ENCODE data around the gene LY6G6C.

The LY6G6C gene

DNA sequence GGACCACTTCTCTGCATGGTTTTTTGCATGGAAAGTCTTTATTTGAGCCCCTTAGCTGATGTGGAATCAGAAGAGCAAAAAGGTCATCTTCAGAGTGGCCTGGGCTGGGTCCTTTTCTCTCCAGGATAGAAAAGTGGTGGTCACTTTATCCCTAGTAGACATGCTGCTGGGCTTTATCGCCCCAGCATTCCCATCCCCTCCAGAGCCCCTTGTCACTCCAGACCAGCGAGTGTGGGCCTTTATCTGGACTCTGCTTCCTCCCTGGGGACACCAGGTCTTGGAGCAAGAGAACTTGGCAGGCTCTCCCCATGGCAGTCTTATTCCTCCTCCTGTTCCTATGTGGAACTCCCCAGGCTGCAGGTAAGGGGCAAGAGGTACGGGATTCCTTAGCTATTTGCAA, 14.9 kb downstream of the LY6G6C start, which contains the start of gene LY6G6F:
Gene LY6G6F, plus strand, starts transcription at position 268 of the 400 bp plus-strand sequence. Its CDS starts 41 bp downstream, at position 309.
- no peak for DNase-seq (ENCODE audit: low spot score)

DNA sequence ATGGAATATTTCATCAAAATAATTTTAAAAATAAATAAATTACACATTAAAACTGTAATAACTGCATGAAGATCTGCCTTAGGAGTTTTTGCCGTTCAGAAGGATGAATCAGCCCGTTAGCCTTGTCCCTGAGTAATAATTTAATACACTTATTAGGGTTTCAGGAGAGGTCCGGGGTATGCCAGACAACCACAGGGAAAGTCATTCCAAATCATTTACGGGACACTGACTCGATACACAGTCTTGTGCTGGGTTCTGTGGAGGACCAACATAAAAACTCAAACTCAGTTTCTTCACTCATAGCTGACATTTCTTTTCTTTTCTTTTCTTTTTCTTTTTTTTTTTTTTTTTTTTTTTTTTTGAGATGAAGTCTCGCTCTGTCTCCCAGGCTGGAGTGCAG, 15.6 kb downstream of the LY6G6C start:
- DNase-seq (ENCODE audit: low spot score) = no peak

DNA sequence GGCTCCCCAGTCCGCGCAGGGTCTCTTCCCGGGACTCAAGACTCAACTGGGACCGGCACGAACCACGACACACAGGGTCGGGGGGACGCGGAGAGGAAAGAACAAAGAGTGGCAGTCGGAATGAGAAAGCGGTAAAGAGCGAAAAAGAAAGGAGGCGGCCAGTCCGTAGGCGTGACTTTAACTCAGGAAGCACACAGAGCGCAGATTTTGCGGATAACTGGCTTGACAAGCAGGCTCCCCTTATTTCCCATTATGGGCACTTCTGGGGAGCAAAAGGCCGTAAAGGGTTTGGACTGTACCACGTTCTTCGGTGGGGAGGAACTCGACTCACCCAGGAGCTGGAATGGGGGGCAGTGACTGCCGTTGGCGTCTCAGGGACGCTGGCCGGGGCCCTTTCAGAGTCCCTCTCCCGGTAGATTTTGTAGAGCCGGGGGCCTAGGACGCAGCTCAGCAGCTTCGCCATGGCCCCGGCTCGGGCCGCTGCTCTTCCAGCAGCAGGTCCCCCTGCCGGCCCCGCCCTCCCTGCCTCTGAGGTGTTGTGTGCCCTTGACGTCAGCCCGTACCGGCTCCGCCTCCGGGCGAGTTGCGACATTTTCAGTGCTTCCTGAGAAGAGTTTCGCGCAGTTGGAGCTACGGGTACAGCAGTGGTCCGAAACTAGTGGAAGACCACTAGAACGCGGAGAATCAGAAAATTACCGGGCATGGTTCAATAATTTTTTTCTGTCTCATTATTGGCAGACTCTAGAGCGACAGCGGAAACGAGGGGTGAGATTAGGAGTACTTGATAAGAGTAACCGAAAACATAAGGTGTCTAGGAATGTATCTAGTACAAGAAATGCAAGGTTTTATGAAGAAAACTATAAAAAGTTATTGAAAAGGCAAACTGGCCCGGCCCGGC, 18.5 kb downstream of the LY6G6C start, which contains the start of gene ABHD16A:
Gene ABHD16A, minus strand, starts transcription at position 506 of the 898 bp plus-strand sequence. Its CDS starts 43 bp downstream, at position 463.
- peak; percentile 98 for DNase-seq (ENCODE audit: low spot score)

DNA sequence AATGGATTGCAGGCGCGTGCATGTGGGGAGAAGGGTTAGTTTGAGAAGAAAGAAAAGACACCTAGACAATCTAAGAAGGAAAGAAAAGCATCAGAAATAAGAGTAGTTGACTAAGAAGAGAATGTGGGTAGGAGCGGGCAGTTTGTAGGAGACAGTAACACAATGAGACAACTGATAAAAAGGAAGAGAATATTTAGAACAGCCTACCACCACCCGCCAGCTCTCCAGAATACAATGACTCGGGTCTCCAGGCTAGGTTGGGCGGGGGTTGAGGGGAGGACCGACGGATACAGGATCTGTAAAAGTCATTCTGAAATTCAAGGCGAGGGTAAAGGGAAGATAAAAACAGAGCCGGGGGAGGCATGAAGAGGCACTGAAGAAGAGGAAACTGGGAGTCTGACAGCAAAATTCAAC, 19.1 kb downstream of the LY6G6C start:
- no peak for DNase-seq (ENCODE audit: low spot score)

DNA sequence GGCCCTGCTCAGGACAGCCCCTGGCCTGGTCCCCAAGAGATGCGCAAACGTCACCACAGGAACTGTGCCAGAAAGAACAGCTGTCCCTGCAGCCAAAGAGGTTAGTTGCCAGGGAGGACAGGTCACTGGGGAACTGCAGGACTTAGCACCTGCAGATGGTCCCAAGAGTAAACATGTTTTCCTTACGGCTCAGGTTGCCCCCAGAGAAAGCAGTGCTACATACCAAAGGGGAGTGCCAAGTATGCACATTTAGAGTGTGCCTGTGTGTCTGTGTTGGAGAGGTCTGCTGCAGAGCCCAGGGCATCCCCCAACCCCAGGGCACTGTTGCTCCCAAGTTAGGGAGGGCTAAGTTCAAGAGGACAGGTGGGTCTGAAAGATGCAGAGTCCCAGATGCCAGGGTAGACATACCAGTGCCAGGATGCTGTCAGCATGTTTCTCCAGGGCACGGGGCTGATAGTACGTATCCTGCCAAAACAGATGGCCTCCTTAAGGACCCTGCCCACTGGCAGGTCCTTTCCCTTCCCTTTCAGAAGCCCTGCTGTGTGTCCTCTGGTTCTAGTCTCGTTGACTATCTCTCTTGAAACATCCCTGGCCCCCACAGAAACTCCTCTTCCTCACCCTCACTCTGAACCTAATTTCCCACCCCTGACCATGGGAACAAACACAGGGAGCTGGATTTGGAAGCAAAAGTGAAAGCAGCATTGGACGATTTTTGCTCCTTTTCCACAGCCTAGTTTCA, 19.7 kb downstream of the LY6G6C start:
- DNase-seq (ENCODE audit: low spot score) = peak; percentile 18

DNA sequence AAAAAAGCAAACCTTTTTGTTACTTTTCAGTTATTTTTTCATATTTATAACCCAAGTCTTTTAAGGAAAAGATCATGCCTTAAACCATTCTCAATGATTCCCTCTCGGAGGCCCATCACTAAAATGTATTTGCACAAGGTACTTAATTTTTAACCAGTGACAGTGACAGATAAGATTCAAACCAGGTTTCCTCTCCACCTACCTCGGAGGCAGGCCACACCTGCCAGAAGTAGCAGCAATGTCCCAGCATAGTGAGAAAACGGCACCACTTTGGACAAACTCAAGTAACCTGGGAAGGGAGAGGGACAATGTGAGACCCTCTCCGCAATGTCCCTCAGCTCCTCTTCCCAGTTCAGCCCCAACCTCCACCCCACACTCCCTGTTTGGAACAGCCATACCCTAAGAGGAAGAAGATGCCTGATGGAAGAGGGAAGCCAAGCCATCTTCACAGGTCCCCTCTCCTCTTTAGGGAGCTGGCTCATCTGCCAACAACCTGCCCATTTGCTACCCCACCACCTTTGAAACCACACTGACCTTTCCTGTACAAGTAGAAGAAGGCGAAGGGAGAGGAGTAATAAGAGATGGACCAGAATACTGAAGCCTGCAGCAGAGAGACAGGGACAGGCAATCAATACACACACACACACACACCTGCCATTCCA, 20.7 kb downstream of the LY6G6C start:
- DNase-seq (ENCODE audit: low spot score) = no peak

DNA sequence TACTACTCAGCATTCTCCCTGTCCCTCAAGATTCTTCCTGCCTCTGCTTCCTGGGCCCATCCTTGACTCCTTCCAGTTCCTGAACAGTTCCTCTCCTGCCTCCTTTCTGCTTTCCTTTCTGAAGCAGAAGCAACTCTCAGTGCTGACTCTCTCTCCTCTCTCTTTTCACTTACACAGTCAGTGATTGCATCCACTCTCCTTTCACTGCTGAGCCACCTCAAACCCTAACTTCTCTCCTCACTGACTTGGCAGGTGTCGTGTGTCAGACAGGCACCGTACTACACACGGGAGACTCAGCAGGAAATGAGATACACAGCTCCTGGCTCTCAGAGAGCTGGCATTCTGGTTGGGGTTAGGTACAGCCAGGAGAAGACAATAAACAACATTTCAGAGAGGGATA, 24.0 kb downstream of the LY6G6C start:
- no peak for DNase-seq (ENCODE audit: low spot score)

DNA sequence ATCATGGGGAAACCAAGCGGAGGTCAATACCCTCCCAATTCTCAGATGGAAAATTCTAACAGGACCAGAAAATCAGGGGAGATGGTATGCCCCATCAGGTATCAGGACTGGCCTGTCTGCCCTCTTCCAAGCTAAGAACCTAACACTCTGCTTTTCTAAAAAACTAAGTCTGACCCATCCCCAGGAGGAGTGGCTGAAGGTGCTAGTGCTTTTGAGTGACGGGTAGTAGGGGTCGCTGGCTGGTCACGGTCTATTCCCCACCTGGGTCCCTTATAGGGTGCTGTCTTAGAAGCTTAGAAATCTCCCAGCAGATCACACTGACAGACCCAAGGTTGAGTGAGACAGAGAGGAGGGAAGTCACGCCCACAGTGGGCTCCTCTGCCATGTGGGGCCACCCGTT, 28.0 kb downstream of the LY6G6C start:
- no peak for DNase-seq (ENCODE audit: low spot score)

DNA sequence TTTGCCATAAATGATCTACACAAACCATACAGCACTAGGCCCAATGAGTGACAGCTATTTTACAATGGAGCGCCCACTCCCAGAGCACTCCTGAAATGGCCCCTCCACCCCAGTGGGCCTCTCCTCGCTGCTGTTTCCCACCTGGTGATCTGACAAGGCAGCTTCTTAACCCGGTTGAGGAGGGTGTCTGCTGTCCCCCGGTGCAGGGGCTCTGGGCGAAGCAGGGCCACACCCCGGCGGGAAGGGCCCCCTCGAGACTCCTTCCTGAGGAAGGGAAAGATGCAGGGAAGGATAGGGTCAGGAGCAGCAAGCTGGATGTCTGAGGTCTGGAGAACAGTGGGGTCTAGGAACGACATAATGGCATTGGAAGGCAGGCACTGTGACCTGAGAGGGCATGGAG, 28.7 kb downstream of the LY6G6C start:
- DNase-seq (ENCODE audit: low spot score) = no peak

DNA sequence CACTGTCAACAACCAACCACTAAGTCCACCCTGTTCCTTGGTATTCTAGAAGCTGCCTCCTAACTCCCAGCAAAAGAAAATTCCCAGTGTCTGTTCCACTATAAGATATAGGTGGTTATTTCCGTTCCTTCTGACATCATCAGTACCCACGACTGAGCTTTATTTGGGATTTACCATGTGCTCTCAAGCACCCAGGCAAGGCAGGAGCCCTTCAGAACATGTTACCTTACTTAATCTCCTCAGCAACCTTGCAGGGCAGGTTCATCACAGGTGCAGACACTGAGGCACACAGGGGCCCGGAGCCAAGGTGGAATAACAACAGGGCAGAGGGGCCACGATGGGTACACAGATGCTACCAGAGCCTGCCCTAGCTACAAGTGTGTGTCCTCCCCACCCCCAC, 29.2 kb downstream of the LY6G6C start:
- no peak for DNase-seq (ENCODE audit: low spot score)

DNA sequence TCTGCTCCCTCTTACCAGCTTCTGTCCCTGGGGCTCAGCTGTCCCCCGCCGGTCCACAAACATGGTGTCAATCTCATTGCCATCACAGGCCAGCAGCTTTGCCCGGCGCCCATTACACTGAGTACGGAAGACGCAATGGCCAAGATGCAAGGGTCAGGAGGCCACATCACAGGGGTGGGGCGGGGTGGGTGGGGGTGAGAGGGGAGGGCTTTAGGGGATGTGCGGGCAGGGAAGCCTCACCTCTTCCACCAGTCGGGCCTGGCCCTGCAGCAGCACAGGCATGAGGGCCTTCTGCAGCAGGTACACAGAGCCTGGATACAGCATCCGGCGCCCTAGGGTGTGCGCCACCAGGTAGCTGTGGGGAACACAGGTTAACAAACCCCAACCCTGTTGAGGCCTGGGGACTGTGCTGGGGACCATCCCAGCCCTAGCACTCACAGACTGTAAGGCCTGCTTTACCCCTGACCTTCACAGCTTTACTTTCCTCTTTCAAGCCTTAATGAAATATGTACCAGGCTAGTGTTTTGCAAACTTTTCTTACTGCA, 29.9 kb downstream of the LY6G6C start:
- DNase-seq (ENCODE audit: low spot score) = no peak

DNA sequence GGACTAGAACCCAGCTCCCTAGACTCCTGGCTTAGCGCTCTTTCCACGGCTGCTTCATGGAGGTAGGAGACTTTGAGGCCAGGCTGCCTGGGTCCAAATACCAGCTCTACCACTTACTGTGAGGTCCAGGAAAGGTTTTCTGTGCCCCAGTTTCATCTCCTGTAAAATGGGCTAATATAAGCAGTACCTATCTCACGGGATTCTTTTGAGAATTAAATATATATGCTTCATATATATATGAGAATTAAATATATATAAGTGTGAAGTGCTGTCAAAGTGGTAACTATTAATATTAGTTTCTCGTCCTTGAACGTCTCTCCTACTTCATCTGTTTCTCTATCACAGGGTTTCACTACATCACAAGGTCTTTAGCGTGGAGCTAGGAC, 30.5 kb downstream of the LY6G6C start:
- DNase-seq (ENCODE audit: low spot score) = no peak

DNA sequence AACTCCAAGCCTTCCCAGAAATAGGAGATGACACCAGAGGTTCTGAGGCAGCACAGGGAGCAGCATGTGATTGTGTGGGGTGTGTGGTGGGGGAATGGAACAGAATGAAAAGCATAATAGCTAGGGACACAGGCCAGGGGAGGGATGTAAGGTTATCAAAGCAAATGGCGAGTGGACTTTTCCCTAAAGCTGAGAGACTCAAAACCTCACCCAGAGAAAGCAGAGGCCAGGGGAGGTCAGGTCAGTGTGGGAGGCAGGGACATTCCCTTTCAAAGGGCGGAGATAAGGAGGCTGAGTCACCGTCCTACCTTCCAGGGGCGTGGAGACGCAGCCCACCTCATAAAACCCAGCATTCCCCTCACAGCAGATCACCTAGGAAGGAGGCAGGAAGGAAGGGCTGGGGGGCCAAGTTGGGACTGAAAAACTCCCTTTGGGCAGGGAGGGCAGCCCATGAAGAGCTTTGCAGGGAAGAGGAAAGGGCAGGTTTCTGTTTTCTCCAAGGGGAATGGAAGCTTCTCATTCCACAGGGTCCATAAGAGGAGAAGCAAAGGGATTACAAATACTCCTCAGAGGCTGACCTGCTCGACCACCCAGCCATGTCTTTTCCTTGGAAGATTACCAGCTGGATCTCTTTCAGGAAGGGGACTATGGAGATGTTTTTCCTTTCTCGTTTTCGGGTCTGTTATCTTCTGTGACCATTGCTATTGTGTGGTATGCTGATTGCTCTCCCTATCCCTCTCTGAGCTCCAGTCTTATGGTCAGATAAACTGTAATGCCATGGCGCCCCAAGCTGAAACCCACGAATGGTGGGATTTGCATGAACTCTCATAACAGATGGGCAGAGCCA, 31.1 kb downstream of the LY6G6C start:
- DNase-seq (ENCODE audit: low spot score) = peak; percentile 78

DNA sequence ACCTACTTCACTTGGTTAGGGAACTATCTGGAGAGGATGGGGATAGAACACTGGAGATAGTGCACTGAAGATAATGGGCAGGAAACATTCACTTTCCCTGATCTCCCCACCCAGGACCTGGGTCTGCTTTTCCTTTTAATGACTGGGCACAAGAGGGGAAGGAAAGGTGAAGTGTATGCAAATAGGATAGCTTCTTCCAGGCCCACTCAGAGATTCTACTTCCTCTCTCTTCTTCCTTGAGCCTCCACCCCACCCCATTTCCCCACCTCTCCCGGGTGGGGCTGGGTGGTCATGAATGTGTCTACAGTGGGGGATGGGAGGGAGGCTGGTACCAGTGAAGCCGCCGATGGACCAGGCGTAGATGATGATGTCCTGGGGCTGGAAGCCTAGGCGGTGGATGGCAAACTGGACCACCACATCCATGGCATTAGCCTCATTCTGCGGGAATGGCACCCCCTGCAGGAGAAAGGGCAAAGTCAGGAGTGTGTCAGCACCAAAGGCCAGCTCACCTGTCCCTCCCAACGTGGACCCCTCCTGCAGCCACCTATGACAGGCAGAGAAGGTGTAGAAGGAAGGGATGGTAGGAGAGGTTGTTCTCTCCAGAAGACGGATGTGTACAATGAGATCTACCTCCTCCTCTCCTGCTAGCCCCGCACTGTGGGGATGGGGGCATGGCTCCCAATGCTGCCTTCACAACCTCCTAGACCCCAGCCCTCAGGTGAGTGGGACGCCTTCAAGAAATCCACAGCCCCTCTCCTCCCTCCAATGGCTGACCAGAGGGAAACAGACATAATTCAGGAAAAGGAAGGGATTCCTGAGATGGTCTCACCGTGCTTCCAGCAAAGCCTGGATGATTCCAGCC, 32.1 kb downstream of the LY6G6C start:
- no peak for DNase-seq (ENCODE audit: low spot score)

DNA sequence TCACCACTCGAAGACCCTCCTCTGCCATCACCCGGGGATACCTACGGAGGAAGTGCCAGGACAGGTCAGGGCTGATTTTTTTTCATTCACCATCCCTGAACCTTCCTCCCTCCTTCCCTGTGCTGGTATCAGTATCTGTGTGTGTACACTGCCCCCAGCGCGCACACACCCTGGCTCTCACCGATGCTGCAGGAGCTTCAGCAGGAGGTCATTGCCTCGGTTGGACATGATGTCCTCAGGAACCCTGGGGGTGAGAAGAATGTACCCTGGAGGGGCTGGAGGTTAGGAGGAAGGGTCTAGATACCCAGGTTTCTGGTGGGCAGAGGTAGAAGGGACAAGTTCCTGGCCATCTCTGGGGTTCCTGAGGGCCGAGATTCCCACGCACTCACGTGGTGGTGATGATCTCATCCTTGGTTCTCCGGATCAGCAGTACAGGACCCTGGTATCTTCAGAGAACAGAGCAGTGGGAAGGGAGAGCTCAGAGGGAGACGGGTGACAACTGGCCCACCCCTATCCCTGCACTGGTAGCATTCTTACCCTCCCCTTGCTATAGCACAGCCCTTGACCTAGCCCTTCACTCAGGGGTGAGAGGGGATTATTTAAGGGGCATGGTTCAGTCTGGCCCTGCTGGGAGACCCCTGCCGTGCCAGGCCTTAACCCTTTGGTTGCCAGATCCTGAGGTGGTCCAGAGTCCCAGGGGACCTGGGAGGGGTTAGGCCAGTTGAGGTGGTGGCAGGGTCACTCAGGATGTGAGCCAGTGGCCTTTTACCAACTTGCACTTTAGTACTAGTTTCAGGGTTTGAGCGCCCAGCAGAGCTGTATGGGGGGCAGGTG, 33.5 kb downstream of the LY6G6C start:
- DNase-seq (ENCODE audit: low spot score) = no peak

DNA sequence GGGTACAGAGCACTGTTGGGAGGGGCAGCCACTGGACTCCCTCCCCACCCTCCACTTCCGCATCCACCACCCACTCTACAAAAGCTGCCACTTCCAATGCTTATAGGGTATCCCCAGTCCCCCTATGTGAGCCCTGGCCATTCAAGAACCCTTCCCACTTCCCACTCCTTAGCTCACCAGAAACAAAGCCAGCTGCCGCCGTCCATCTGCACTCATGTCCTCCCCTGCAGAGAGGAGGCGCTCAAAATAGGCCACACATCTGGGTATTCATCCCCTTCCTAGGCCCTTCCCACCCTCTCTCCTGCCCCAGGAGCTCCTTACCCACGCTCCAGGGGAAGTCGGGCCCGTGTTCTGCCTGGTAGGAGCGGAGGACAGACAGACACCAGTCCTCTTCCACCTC, 34.2 kb downstream of the LY6G6C start:
- DNase-seq (ENCODE audit: low spot score) = no peak

DNA sequence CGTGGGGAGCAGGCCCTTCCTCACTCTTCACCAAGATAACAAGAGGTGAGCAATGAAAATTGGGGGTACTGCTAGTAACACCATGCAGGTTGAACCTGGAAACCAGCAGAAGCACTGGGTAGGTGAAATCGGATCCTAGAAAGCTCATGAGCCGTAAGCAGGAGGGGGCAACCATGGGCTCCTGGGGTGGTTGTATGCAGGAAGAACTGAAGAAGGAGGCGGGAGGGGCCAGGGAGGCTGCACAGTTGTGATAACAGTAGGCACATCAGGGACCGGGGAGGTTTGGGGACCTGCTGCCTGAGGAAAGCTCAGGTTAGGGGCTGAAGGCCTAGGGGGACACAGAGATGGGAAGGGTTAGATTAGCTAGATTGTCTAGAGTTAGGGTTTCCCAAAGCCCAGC, 35.1 kb downstream of the LY6G6C start:
- no peak for DNase-seq (ENCODE audit: low spot score)

DNA sequence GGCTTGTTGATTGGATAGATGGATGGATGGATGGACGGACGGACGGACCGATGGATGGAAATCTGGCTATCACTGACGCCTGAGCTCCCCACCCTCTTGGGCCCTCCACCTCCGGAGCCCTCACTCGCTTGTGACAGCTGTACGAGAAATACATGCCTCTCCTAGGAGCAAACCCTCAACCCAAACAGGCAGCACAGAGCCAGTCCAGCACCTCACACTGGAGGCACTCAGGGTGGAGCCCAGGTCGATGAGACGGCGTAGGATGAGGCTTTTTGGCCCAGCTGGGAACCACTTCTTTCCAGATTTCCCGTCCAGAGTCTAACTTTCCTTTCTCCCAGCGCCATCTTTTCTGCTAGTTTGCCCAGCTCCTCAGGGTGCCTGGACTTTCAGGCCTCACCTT, 38.0 kb downstream of the LY6G6C start:
- no peak for DNase-seq (ENCODE audit: low spot score)

DNA sequence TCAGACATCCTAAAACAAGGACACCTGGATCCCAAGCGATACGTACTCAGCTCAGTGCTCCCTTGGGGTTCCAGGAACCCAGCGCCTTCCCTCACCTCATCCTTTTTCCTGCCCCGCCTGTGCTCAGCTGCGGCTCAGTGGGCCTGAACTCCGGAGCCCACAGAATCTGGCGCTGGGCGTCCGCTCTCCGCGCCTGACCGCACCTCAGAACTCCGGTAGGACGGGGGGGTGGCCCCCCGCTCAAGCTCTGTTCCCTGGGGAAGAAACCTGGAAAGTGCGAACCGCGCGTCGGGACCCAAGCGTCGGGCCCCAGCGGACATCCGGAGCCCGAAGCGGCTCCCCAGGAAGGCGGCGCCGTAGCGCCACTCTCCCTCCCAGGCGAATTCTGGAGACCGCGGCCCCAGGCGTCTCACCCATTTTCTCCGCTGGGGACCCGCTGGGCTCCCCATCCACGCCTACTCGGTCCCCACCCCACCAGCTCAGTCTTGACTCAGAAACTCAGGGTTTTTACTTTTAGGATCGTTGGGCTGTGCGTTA, 40.3 kb downstream of the LY6G6C start:
- DNase-seq (ENCODE audit: low spot score) = no peak
